Measurements from ENCODE around the gene RUNX1. TPM values are rescaled to one million over a fixed set of nuclear protein-coding genes. Genes with fewer than 3 reads are reported as not detected.

The RUNX1 gene
- total and polyA plus RNA-seq, 2 of the 13 experiments (the other 11 are each of a cell fraction or from before 2014, with no cell fraction given): 5.4 to 6.4 TPM

DNA sequence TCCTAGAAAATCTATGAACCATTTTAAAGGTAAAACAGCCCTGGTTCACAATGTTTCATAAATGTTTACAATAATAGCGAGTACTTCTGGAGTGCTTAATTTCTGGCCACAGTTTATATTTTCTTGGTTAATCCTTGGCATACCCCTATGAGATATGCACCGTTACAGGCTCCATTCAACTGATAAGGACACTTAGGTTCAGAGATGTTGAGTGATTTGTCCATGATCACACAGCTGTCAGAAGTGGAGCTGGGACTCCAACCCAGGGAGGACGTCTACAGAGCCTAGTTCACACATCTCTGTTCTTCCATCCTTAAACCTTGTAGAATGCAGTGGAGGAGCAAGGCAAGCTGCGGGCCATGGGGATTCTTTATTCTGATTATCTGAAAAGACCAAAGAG, 48.4 kb upstream of the RUNX1 start:
- H3K36me3 ChIP-seq (replicated peaks in 1 of 2; ENCODE audit: control insufficient read depth in 1 of 2, insufficient read depth in 2 of 2, low read length in 2 of 2): no peaks in the 10 kb centered on the region
- no peak overlapping the region for H3K4me2 ChIP-seq (ENCODE audit: low read depth, low read length)
- no peak for FAIRE-seq
- no peak for TF ChIP-seq ZFP1 (CRISPR knock-in tag; IDR thresholded peaks at IDR 0.05)
- no peak for TF ChIP-seq MIXL1 (CRISPR knock-in tag; IDR thresholded peaks at IDR 0.05)
- TF ChIP-seq, protein P1, sequence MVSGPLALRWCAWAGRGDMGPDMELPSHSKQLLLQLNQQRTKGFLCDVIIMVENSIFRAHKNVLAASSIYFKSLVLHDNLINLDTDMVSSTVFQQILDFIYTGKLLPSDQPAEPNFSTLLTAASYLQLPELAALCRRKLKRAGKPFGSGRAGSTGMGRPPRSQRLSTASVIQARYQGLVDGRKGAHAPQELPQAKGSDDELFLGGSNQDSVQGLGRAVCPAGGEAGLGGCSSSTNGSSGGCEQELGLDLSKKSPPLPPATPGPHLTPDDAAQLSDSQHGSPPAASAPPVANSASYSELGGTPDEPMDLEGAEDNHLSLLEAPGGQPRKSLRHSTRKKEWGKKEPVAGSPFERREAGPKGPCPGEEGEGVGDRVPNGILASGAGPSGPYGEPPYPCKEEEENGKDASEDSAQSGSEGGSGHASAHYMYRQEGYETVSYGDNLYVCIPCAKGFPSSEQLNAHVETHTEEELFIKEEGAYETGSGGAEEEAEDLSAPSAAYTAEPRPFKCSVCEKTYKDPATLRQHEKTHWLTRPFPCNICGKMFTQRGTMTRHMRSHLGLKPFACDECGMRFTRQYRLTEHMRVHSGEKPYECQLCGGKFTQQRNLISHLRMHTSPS (CRISPR knock-in tag; IDR thresholded peaks at IDR 0.05; ENCODE audit: low read depth): no peak
- TF ChIP-seq SMAD1 (CRISPR knock-in tag; IDR thresholded peaks at IDR 0.05; ENCODE audit: borderline replicate concordance, low read depth): no peak
- TF ChIP-seq, protein P2, sequence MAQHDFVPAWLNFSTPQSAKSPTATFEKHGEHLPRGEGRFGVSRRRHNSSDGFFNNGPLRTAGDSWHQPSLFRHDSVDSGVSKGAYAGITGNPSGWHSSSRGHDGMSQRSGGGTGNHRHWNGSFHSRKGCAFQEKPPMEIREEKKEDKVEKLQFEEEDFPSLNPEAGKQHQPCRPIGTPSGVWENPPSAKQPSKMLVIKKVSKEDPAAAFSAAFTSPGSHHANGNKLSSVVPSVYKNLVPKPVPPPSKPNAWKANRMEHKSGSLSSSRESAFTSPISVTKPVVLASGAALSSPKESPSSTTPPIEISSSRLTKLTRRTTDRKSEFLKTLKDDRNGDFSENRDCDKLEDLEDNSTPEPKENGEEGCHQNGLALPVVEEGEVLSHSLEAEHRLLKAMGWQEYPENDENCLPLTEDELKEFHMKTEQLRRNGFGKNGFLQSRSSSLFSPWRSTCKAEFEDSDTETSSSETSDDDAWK (CRISPR knock-in tag; IDR thresholded peaks at IDR 0.05): no peak
- TF ChIP-seq, protein P3, sequence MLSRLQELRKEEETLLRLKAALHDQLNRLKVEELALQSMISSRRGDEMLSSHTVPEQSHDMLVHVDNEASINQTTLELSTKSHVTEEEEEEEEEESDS (CRISPR knock-in tag; IDR thresholded peaks at IDR 0.05; ENCODE audit: borderline replicate concordance): no peak
- no peak for TF ChIP-seq ZSCAN21 (CRISPR knock-in tag; IDR thresholded peaks at IDR 0.05; ENCODE audit: borderline replicate concordance)
- no peak for TF ChIP-seq SMARCE1 (IDR thresholded peaks at IDR 0.05; ENCODE audit: borderline replicate concordance)
- TF ChIP-seq, protein P4, sequence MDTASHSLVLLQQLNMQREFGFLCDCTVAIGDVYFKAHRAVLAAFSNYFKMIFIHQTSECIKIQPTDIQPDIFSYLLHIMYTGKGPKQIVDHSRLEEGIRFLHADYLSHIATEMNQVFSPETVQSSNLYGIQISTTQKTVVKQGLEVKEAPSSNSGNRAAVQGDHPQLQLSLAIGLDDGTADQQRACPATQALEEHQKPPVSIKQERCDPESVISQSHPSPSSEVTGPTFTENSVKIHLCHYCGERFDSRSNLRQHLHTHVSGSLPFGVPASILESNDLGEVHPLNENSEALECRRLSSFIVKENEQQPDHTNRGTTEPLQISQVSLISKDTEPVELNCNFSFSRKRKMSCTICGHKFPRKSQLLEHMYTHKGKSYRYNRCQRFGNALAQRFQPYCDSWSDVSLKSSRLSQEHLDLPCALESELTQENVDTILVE (CRISPR knock-in tag; IDR thresholded peaks at IDR 0.05): no peak
- no peak for TF ChIP-seq GTF3A (CRISPR knock-in tag; conservative IDR thresholded peaks at IDR 0.05)
- no peak for TF ChIP-seq SIN3A (IDR thresholded peaks at IDR 0.05; ENCODE audit: borderline replicate concordance, low read depth, low read length)
- BruUV-seq (replicated peaks): no TSS peak
- no peaks in the 10 kb centered on the region for H3K27me3 ChIP-seq (ENCODE audit: control insufficient read depth in 1 of 2, insufficient read depth in 2 of 2, low read length in 2 of 2)
- ATAC-seq: no peak
- no peaks in the 10 kb centered on the region for H4K20me1 ChIP-seq (ENCODE audit: insufficient read depth, low read length)
- no peak overlapping the region for H2AFZ ChIP-seq (ENCODE audit: low read length)
- ChIA-PET CTCF (ENCODE audit: low intra/inter-chr PET ratio, low total read pairs) (no interaction called here), POLR2A (no interaction called here)
- in situ Hi-C loops (cut with HindIII; ENCODE audit: extremely low pct_ligation_motif_present, low pct_unique_long_range_greater_than_20kb) (no loop called here), intact Hi-C loops (cut with micrococcal nuclease; ENCODE audit: unreplicated experiment) (no loop called here)
- no peaks in the 10 kb centered on the region for H3K9me3 ChIP-seq (ENCODE audit: low read length)
- peaks cover 37% of the 10 kb centered on the region for H3K4me1 ChIP-seq (ENCODE audit: insufficient read depth, low read length)
- H3K4me3 ChIP-seq (replicated peaks in 1 of 3; ENCODE audit: insufficient read depth in 1 of 3, low read depth in 2 of 3, low read length in 3 of 3): no peak overlapping the region
- no peak overlapping the region for H3K9ac ChIP-seq (ENCODE audit: insufficient read depth, low read depth, low read length)
- H3K79me2 ChIP-seq (ENCODE audit: insufficient read depth, low read length): no peaks in the 10 kb centered on the region
- DNase-seq (ENCODE audit: low spot score): no peak
- WGBS (ENCODE audit: low lambda C conversion rate): 46% methylated on average over 4 of the region's 4 CpGs
- H3K27ac ChIP-seq (ENCODE audit: extremely low read length, insufficient read depth, low read length): no peak overlapping the region

All from HepG2 (cell line).